ENCODE results near the gene BCL2. TPM values are rescaled to one million over a fixed set of nuclear protein-coding genes. Genes with fewer than 3 reads are reported as not detected.

BCL2 gene
- total and polyA plus RNA-seq, 7 donors: 2.8 to 25.7 (median 11.3) TPM

DNA sequence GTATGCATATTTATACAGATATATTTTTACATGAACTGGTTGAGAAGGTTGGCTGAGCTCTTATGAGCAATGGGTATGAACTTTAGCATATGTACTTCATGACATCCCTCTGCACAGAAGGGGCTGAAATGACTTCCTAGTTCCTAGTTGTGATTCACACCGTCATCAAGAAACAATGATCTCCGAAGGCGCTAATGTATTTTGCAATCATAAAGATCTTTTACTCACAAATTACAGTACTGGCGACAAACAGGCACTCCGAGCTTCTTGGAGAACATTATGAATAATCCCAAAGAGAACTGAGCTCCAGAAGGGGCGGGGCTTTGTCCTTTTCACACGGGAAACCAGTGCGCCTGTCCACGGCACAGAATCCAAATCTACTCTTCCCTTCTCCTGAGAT is 18.1 kb downstream of the BCL2 start:
- H3K27me3 ChIP-seq: no peaks in the 10 kb centered on the region
- intact Hi-C loops (cut with DNase I): no loop called here
- 80 to 85% methylated on average over 9 of the region's 9 CpGs for WGBS, 2 donors
- no peaks in the 10 kb centered on the region for H3K9me3 ChIP-seq
- H3K27ac ChIP-seq: peak overlapping the region; percentile 31 to 56 (median 48)
- no peak overlapping the region for H3K4me3 ChIP-seq
- no peaks in the 10 kb centered on the region for H3K36me3 ChIP-seq
- DNase-seq: no peak
- peaks cover 0 to 45% (median 34%) of the 10 kb centered on the region in 4 donors for H3K4me1 ChIP-seq
- TF ChIP-seq, protein P1, sequence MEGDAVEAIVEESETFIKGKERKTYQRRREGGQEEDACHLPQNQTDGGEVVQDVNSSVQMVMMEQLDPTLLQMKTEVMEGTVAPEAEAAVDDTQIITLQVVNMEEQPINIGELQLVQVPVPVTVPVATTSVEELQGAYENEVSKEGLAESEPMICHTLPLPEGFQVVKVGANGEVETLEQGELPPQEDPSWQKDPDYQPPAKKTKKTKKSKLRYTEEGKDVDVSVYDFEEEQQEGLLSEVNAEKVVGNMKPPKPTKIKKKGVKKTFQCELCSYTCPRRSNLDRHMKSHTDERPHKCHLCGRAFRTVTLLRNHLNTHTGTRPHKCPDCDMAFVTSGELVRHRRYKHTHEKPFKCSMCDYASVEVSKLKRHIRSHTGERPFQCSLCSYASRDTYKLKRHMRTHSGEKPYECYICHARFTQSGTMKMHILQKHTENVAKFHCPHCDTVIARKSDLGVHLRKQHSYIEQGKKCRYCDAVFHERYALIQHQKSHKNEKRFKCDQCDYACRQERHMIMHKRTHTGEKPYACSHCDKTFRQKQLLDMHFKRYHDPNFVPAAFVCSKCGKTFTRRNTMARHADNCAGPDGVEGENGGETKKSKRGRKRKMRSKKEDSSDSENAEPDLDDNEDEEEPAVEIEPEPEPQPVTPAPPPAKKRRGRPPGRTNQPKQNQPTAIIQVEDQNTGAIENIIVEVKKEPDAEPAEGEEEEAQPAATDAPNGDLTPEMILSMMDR (IDR thresholded peaks at IDR 0.05): no peak
- TF ChIP-seq POLR2AphosphoS5 (IDR thresholded peaks at IDR 0.05): peak in 1 of 4 donors; percentile 22

DNA sequence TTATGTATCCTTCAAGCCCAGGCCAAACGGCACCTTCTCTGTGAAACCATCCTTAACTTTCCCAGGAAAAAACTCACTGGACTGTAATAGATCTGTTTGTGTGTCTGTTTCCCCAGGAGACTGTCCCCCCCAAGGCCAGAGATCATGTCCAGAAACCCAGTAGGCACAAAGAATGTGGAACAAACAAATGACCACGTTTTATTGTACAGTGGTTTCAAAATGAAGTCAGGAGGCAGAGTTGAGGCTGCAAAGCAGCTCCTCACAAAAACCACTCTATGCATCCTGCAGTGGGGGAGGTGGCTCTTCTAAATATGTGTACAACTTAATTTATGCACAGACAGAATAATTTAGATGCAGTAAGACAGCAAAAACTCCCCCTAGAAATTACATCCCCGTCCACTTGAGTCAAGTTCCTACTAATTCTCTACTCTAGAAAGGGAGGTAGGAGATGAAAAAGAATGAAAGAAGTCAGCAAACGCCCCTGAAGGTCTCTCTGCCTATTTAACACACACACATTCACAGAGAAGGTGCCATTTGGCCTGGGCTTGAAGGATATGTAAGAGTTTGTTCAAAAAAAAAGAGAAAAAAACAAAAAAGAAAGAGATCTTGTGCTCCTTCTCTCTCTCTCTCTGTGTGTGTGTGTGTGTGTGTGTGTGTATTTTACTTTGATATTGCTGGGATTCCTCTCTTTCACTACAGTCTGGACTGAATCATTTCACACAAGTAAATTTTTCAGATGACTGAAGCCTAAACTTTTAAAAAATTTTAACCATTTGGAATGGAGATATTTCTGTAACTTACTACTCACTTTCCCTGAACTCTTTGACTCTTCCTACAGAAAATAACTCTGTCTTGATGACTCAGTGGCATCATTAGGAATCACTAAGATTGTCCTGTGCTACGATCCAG is 19.5 kb downstream of the BCL2 start:
- intact Hi-C loops (cut with DNase I): no loop called here
- Histone ChIP-seq H3K4me1 (peaks cover 0 to 45% (median 34%) of the 10 kb centered on the region in 4 donors), H3K9me3 (no peaks in the 10 kb centered on the region), H3K27me3 (no peaks in the 10 kb centered on the region), H3K36me3 (no peaks in the 10 kb centered on the region), H3K27ac (peak overlapping the region; percentile 3 to 73 (median 38)), H3K4me3 (no peak overlapping the region)
- no peak for DNase-seq
- 61 to 79% methylated on average over 5 of the region's 5 CpGs for WGBS, 2 donors
- TF ChIP-seq, protein P1 (IDR thresholded peaks at IDR 0.05): no peak
- TF ChIP-seq POLR2AphosphoS5 (IDR thresholded peaks at IDR 0.05): no peak
- no peak for TF ChIP-seq EP300 (IDR thresholded peaks at IDR 0.05)
- no peak for TF ChIP-seq POLR2A (IDR thresholded peaks at IDR 0.05)

DNA sequence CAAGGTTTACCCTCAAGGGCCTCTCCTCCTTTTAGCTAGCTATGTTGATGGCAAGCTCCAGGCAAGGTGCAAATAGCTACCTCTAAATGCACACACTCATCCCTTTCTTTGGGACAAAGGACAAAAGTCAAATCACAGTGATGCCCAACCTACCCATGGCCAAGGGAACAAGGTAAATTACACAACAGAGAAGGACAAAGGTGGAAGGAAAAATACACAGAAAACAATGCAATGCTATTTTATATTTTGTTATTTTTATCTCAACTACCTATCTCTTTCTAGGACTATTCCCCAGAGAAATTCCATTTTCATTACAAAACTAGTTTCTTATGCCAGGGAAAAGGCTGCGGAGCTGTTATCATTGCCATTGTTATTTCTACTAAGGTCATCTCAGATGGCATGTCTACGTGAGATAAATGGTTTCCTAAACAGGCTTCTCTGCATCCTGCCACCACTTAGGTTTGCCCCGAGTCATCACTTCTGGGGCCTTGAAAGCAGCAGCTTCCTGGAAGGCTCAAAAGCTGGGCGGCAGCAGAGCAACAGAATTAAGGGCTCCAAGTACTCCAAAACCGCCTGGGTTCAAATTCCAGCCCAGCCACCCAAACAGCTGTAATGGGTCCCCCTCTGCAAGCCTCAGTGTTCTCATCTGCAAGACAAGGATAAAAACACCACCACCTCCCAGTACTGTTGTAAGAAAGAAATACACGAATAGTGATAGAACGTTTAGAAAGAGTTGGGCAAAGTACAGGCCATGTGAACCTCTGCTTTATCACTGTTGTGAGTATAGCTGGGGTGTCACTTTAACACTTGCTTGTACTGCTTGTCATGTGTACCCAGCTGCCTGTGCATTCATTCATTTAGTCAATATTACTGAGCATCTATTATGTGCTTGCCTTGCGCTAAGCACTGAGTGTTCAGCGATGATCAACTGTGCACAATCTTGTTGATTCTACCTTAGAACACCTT is 20.9 kb downstream of the BCL2 start:
- peaks cover 0 to 53% (median 39%) of the 10 kb centered on the region in 4 donors for H3K4me1 ChIP-seq
- H3K27ac ChIP-seq: peak overlapping the region in 3 of 4 donors; percentile 3 to 73 (median 51)

DNA sequence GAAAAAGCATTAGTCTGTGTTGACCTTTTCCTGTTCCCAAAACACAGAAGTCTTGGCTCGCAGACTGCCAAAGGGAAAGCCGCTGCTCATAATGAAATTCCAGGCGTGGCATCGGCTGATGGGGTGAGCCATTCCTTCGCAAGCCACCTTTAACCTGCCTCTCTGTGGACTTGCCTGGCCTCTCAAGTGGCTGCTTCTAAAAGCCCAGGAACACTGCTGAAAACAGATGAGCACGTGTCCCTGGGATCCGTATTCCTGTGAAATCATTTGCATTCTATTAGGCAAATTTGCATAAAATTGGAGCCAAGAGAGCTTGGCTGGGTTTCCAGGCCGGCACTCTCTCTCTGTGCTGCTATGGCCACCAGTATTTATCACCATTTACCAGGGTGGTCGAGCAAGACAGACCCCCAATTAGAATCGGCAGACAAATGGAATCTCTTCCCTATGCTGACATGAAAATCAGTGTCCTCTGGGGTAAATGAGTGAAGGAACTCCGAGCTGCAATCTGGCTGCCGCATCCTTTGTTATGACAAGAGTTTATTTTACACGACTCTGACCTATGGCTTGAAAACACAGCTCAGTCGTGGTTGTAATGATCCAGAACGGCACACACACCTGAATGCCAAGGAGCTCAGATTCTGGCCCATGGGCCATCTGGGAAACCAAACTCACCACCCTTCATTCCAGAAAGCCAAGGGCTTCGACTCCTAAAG is 21.7 kb downstream of the BCL2 start:
- Histone ChIP-seq H3K36me3 (no peaks in the 10 kb centered on the region), H3K9me3 (no peaks in the 10 kb centered on the region), H3K4me1 (peaks cover 0 to 62% (median 42%) of the 10 kb centered on the region in 4 donors), H3K27me3 (no peaks in the 10 kb centered on the region), H3K27ac (peak overlapping the region in 2 of 4 donors; percentile 31 to 73), H3K4me3 (no peak overlapping the region)
- TF ChIP-seq POLR2A (IDR thresholded peaks at IDR 0.05) (no peak), POLR2AphosphoS5 (IDR thresholded peaks at IDR 0.05) (no peak), EP300 (IDR thresholded peaks at IDR 0.05) (no peak)
- TF ChIP-seq, protein P1 (IDR thresholded peaks at IDR 0.05): no peak
- intact Hi-C loops (cut with DNase I): no loop called here
- 81 to 84% methylated on average over 16 of the region's 16 CpGs for WGBS, 2 donors
- no peak for DNase-seq

More for the DNA sequence above, 20.9 kb downstream of the BCL2 start:
- DNase-seq: no peak
- Histone ChIP-seq H3K27me3 (no peaks in the 10 kb centered on the region), H3K4me3 (no peak overlapping the region), H3K36me3 (no peaks in the 10 kb centered on the region), H3K9me3 (no peaks in the 10 kb centered on the region)
- TF ChIP-seq EP300 (IDR thresholded peaks at IDR 0.05) (no peak), POLR2A (IDR thresholded peaks at IDR 0.05) (no peak), POLR2AphosphoS5 (IDR thresholded peaks at IDR 0.05) (no peak)
- TF ChIP-seq, protein P1 (IDR thresholded peaks at IDR 0.05): no peak
- intact Hi-C loops (cut with DNase I): no loop called here
- WGBS, 2 donors: 76 to 83% methylated on average over 9 of the region's 9 CpGs

Data from sigmoid colon (tissue), 7 donors.